IPS DF 4.7 (cell line): ENCODE data around the gene KLF11.
"Not testable (repeated sequence)": the region's sequence is repeated elsewhere in the genome, so short reads cannot be mapped to it uniquely, and the experiment has no call there.

Source experiments
- DNase-seq: peaks from one replicate; pipeline ENCODE4 v3.0.0-alpha.2; 2013; ENCODE audit warnings: low spot score; ENCODE audit errors: extremely low read depth

Gene KLF11

GRCh38 chr2:10022966-10023662, 20.2 kb upstream of the KLF11 start:
- DNase-seq = no peak

- no peak for DNase-seq
Observed at GRCh38 chr2:10026940-10027569, 16.3 kb upstream of the KLF11 start.

- DNase-seq = no peak
Observed at GRCh38 chr2:10027660-10028330, 15.6 kb upstream of the KLF11 start.

- no peak for DNase-seq
Observed at GRCh38 chr2:10028407-10028987, 14.9 kb upstream of the KLF11 start.

GRCh38 chr2:10028988-10029874, 14.1 kb upstream of the KLF11 start:
- no peak for DNase-seq

- no peak for DNase-seq
Observed at GRCh38 chr2:10029875-10030223, 13.5 kb upstream of the KLF11 start.

GRCh38 chr2:10030311-10030736, 13.0 kb upstream of the KLF11 start:
- no peak for DNase-seq

- DNase-seq = not testable (repeated sequence)
Observed at GRCh38 chr2:10030798-10031197, 12.6 kb upstream of the KLF11 start.

GRCh38 chr2:10031886-10032745, 11.2 kb upstream of the KLF11 start:
- no peak for DNase-seq

GRCh38 chr2:10032746-10033105, 10.6 kb upstream of the KLF11 start:
- no peak for DNase-seq

- DNase-seq = no peak
Observed at GRCh38 chr2:10033251-10034006, 9.9 kb upstream of the KLF11 start.

- DNase-seq = no peak
Observed at GRCh38 chr2:10034333-10035052, 8.9 kb upstream of the KLF11 start.

- no peak for DNase-seq
Observed at GRCh38 chr2:10035053-10035422, 8.3 kb upstream of the KLF11 start.

GRCh38 chr2:10035633-10036032, 7.7 kb upstream of the KLF11 start:
- no peak for DNase-seq

GRCh38 chr2:10036095-10036884, 7.1 kb upstream of the KLF11 start:
- no peak for DNase-seq

- no peak for DNase-seq
Observed at GRCh38 chr2:10038123-10038522, 5.2 kb upstream of the KLF11 start.

GRCh38 chr2:10038716-10039115, 4.6 kb upstream of the KLF11 start:
- no peak for DNase-seq

- DNase-seq = no peak
Observed at GRCh38 chr2:10039658-10040410, 3.5 kb upstream of the KLF11 start.
